Spleen (tissue), 7 donors: Measurements from ENCODE around the gene SLC25A15.

Experiments
- POLR2A ChIP-seq, 3 donors: fragments of 450-650 bp; IDR thresholded peaks; one replicate each; pipeline ENCODE4 v1.5.1; 2017; ENCODE audit warnings: antibody characterized with exemption in 3 of 3, mild to moderate bottlenecking in 1 of 3
- TF ChIP-seq, protein P1 (sequence below), 11 experiments: fragments of 200-600 bp in 7 of 11; fragments of 450-650 bp in 4 of 11; sonication (generic) in 4 of 11; IDR thresholded peaks in 8 of 11; conservative IDR thresholded peaks in 3 of 11; 1 replicate in 7 of 11; 2 replicates in 4 of 11; pipeline versions ENCODE4 v1.4.0 to v1.8.0; 2016 to 2021; ENCODE audit warnings: antibody characterized with exemption in 11 of 11, inconsistent platforms in 4 of 11, mild to moderate bottlenecking in 1 of 11
- donor health status: DM: no; HTN: no; CAD: no; lungs with moderate emphysema.
- donor health status: DM: no; HTN: no; CAD: no.
- donor health status: DM: no; HTN: no; CAD: no.

DNA sequence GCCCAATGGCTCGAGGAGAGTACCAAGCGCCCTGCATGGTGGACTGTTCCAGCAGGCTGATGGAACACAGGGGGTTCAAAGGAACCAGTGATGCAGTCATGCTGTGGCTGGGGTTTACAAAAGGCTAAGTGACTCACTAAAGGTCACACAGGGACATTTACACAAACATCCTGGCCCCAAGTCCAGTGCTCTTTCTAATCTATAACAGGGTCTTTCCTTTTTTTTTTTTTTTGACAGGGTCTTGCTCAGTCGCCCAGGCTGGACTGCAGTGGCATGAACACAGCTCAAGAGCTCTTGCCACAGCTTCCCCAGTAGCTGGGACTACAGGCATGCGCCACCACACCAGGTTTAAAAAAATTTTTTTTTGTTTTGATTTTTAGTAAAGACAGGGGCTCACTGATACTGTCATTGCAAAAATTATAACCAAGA, 2.8 kb upstream of the SLC25A15 start:
- TF ChIP-seq, protein P1, sequence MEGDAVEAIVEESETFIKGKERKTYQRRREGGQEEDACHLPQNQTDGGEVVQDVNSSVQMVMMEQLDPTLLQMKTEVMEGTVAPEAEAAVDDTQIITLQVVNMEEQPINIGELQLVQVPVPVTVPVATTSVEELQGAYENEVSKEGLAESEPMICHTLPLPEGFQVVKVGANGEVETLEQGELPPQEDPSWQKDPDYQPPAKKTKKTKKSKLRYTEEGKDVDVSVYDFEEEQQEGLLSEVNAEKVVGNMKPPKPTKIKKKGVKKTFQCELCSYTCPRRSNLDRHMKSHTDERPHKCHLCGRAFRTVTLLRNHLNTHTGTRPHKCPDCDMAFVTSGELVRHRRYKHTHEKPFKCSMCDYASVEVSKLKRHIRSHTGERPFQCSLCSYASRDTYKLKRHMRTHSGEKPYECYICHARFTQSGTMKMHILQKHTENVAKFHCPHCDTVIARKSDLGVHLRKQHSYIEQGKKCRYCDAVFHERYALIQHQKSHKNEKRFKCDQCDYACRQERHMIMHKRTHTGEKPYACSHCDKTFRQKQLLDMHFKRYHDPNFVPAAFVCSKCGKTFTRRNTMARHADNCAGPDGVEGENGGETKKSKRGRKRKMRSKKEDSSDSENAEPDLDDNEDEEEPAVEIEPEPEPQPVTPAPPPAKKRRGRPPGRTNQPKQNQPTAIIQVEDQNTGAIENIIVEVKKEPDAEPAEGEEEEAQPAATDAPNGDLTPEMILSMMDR (IDR thresholded peaks at IDR 0.05 in 8 of 11, conservative IDR thresholded peaks at IDR 0.05 in 3 of 11): no peak
- no peak for TF ChIP-seq POLR2A (IDR thresholded peaks at IDR 0.05)
